Activated T-cell treated with anti-CD3 and anti-CD28 coated beads for 48 hours (primary cell): ENCODE data around the gene SUSD2.

Source experiments
- DNase-seq: peaks from one replicate; pipeline ENCODE4 v3.0.0-alpha.2; 2020; ENCODE audit warnings: low read depth

The SUSD2 gene

DNA sequence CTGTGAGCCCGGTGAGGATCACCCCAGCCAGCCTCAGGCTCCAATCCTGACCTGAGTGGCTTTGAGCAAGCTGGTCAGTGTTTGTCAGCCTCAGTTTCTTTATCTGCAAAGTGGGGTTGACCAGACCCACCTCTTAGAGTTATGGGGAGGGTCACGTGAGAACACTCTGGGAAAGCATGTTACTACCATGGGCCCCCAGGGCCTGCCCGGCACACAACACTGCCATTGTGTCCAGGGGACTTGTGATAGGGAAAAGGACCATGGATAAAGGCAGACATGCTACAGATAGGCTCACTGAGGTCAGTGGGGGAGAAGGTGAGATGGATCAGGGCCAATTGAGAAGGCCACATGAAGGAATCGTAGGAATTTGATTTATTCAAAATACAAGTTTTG, 32.1 kb upstream of the SUSD2 start:
- no peak for DNase-seq

GRCh38 chr22:24153353-24153752, 27.9 kb upstream of the SUSD2 start:
- no peak for DNase-seq

DNA sequence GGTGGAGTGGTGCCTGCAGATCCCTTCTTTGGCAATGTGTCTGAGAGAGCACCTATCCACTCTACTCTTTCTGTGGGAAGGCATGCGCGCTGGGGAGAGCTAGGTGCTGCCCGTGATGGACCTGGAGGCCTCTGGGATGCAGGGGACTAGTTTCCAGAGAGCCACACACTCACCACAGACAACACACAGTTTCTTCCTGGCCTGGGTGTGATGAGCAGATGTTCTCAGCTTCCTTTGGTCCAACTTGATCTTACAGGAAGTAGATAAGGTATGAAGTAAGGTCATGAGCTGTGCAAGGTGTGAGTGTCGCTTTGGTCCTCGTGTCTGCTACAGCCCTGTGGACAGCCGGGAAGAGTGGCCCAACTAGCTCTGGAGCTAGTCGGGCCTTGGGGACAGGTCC, 27.3 kb upstream of the SUSD2 start:
- DNase-seq, result no peak

GRCh38 chr22:24154826-24155225, 26.5 kb upstream of the SUSD2 start:
- DNase-seq, result no peak

DNA sequence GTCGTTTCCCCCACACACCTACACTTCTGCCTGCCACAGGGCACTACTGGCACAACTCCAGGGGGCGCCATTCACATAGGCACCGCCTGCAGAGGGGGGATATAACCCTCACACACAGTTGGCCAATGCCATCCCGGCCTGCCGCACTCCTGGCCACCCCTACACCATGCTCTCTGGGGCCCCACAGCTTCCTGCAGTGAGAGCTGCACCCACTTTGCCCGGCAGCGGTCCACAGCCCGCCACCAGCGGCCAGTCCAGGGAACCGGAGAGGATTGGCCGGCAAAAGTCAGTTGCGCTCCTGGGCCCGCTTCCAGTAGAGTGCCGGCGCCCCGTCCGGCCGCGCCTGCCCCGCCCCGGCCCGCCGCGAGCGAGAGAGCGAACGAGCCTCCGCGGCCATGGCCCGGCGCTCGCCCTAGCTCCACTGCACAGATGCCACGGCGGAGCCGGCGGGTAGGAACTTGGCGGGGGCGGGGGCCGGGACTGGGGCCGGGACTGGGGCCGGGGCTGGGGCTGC, 25.6 kb upstream of the SUSD2 start:
- DNase-seq, result peak; percentile 50

DNA sequence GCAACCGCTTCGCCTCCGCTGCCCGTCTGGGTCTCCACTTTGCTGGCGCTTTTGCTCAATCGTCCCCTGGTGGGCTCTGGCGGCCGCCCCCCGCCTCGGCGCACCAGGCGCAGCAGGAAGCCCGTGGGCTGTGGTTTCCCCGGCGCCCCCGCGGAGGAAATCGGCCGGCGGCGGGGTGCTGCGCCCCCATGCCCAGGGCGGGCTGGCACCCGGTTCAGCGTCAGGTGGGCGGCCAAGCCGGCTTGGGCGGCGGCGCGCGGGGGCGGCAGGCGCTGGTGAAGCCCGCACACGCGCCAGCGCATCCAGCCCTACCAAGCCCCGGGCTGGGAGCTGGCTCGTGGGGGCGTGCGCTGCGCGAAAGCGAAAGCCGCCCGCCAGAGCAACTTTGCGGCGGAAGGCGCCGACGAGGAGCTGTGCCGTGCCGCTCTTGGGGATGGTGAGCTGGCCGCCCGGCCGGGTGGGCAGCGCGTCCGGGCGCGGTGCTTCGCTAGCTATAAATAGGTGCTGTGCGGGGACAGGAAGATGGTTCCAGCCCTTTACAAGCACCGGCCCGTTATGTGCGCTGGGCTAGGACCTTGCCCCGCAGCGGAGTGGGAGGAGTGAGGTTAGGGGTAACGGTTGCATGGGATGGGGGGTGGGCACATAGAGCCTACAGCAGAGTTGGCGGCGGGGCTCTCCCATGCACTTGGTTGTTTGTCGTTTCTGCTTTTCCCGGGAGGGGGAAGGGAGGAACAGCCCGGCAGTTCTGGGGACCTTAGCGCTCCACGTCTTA, 25.0 kb upstream of the SUSD2 start:
- DNase-seq, result peak; percentile 70

DNA sequence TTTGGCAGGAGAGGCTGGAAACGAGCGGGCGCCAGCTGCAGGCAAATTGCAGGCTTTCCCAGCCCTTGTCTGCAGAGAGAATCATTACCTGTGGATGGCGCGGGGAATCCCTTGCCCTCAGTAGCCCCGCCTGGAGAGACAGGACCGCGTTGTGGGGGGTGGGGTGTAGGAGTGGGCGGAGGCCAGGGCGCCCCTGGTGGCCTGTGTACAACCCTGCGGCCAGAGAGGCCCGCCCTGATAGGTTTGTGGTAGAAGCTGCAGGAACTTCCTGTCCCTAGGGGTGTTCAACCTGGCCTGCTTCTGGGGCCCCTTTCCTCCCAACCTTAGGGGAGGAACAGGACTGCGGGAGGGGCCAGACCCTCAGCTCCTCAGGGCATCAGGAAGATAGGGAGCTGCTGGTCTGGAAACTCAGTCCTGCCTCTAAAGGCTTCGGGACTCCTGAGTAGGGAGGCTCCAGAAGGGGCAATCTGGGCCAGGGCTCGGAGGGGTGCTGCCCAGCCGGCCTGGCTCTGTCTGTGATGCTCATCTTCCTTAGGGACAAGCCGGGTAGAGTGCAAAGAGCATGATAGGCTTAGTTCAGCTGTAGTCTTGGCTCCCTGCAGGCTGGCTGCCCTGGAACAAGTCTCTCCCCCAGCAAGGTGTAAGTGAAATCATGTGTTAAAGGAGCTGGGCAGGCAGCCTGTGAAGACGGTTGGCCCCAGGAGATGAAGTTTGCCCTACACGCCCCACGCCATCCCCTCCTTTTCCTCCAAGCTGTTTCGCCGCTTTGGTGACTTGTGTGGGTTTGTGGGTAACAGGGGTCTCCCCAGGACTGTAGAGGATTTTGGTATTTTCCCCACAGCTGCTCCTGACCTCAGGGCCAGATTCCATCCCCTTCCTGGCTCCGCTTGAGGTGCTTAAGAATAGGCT, 24.1 kb upstream of the SUSD2 start:
- peak; percentile 78 for DNase-seq

GRCh38 chr22:24157822-24158135, 23.5 kb upstream of the SUSD2 start:
- no peak for DNase-seq

GRCh38 chr22:24159650-24160049, 21.6 kb upstream of the SUSD2 start:
- DNase-seq, result no peak

GRCh38 chr22:24160546-24160945, 20.7 kb upstream of the SUSD2 start:
- no peak for DNase-seq

- no peak for DNase-seq
Observed at GRCh38 chr22:24161485-24161884, 19.8 kb upstream of the SUSD2 start.

GRCh38 chr22:24161909-24162308, 19.4 kb upstream of the SUSD2 start:
- DNase-seq, result no peak

DNA sequence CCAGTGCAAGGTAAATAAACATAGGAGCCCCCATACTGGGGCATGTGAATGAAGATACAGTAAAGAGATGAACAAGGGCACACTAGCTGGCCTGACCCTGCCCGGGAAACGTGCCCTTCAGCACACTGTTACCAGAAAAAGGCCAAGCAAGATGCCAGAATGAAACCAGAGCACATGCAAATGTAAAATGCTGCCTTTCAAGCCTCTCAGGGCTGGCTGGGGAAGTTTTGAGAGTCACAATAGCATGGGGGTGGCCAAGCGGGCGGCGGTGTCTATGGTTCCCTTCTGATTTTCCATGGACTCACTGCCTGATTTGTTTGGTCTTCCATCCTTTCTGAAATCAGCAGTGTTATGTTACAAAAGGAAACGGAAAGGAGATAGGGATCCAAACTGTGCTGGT, 18.9 kb upstream of the SUSD2 start:
- DNase-seq, result no peak

GRCh38 chr22:24164243-24164642, 17.0 kb upstream of the SUSD2 start:
- no peak for DNase-seq

DNA sequence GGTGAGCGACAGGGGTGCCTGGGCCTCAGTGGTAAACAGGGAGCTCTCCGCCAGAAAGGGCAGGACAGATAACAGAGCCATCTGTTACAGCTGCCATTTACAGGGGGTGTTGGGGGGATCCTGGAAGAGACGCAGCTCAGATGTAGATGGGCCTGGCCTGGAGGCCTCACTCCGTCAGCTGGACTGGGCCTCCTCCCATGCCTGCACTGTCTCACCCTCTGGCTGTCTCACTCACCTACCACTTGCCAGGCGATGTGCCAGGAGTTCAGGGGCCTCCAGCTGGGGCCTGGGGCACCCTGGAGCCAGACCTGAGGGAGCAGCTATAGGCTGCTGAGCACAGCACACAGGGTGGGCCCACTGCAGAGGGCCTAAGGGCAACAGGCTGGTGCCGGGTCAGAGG, 16.3 kb upstream of the SUSD2 start:
- DNase-seq, result no peak

DNA sequence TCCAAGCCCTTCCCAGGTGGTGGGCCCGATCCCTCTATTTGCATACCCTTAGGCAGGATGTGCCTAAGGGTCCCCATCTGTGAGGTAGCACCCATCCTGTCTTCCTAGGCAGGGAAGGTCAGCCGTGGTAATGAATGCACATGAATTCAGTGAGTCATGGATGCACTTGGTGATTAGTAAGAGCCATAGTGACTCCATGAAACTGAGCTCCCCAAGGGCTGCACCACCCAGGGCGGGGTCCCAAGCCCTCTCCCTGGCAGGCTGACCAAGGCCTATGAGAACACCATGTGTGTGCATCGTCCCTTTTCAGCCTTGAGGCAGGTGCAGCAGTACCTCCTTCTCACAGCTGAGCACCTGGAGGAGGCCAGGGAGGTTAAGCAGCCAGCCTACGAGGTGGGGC, 15.6 kb upstream of the SUSD2 start:
- DNase-seq, result no peak

GRCh38 chr22:24166811-24167210, 14.5 kb upstream of the SUSD2 start:
- DNase-seq, result no peak

DNA sequence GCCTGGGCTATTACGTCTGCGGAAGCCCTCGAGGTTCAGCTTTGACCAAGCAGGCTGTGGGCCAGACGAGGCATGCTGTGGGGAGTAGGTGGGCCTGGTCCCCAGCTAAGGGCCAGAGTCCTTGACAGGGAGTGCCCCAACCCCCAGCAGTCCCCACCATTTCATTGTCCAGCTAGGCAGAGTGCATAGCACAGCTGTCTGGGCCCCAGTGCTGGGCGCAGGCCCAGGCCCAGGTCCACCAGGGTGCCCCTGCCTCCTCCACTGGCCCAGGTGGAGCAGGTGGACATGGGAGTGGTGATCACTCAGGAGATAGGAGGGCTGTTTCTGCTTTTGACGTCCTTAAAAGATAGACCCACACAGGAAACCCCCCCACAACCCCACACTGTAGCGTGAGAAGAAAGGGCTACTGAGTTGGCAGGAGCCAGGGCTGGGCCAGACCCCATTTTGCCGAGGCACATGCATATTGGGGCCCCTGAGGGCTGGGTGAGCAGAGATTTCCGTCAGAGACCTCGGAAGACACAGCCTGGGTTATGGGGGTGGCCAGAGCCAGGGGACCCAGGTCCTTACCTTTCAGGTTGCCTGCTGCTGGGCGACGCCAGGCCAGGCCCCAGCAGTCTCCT, 11.7 kb upstream of the SUSD2 start:
- no peak for DNase-seq

GRCh38 chr22:24170188-24170587, 11.1 kb upstream of the SUSD2 start:
- DNase-seq, result no peak

DNA sequence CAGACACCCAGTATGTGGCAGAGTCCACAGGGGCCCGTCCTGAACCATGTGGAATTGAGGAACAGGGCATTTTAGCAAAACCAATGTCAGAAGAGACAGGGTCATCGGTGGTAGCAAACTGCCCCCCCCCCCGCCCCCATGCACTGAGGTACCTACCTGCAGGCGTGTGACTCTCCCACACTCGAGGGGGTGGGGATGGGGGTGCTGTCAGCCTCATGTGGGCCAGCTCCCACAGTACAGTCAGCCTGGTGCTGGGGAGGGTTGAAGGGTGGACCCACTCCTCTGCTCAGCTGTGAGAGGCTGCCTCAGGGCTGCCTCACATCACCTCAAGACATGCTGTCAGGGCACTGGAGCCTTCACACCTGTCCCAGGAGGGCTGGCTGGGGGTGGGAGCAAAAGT, 10.7 kb upstream of the SUSD2 start:
- DNase-seq, result no peak

DNA sequence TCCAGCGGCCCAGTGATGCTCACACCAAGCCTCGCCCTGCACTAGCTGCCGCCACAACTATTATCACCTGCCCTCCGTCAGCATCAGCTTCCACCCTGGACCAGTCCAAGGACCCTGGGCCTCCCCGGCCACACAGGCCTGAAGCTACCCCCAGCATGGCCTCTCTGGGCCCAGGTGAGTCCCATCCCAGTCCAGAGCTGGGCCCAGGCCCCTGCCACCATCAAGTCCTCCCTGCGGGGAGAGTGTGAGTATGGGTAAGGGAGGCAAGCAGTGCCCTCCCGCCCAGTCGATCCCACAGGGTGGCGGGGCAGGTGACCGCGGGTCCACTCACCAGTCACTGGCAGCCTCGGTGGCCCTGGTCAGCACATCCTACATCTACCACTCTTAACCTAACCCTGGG, 9.5 kb upstream of the SUSD2 start:
- no peak for DNase-seq

- DNase-seq, result peak; percentile 47
Observed at GRCh38 chr22:24175160-24175808, 6.0 kb upstream of the SUSD2 start.
